Thyroid gland (tissue), 4 donors: ENCODE results near the gene KCNJ5.

Experiments
- POLR2A ChIP-seq, 2 donors: fragments of 450-650 bp; IDR thresholded peaks; one replicate each; pipeline ENCODE4 v1.6.1; 2017; ENCODE audit warnings: antibody characterized with exemption in 2 of 2, mild to moderate bottlenecking in 2 of 2, moderate library complexity in 1 of 2
- TF ChIP-seq, protein P1 (sequence below), 6 experiments: fragments of 200-600 bp in 3 of 6; fragments of 450-650 bp in 3 of 6; sonication (generic) in 3 of 6; IDR thresholded peaks; one replicate each; pipeline ENCODE4 v1.5.1; 2016 to 2019; ENCODE audit warnings: antibody characterized with exemption in 6 of 6, mild to moderate bottlenecking in 2 of 6, inconsistent platforms in 1 of 6, moderate library complexity in 1 of 6

DNA sequence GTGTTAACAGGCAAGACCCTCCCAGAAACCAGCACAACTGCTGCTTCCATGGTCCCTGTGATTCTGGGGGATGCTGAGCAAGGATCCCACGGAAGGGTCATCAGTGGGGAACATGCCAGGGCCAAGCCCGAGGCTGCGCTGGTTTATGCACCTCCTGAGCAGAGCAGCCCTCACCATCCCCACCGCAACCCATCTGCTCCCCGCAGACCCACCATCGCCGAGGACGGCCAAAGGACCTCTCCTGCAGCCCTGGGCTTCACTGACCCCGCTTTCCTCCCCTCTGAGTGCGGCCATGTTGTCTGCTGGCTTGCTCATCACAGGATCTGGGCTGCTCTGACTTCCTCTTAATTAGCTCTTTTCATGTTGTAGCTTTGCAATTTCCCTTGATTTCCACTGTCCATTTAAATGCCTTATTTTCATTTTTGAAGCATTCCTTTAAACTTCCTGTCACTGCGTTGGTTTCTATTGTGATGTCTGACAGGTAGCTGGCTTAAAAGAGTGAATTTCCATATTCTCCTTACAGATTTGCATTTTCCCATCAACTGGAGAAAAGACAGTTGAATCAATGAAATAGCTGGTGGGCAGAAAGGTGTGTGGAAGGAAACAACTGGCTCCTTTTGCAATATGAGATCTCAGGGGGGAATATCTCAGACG lies 36.7 kb downstream of the KCNJ5 start:
- TF ChIP-seq, protein P1, sequence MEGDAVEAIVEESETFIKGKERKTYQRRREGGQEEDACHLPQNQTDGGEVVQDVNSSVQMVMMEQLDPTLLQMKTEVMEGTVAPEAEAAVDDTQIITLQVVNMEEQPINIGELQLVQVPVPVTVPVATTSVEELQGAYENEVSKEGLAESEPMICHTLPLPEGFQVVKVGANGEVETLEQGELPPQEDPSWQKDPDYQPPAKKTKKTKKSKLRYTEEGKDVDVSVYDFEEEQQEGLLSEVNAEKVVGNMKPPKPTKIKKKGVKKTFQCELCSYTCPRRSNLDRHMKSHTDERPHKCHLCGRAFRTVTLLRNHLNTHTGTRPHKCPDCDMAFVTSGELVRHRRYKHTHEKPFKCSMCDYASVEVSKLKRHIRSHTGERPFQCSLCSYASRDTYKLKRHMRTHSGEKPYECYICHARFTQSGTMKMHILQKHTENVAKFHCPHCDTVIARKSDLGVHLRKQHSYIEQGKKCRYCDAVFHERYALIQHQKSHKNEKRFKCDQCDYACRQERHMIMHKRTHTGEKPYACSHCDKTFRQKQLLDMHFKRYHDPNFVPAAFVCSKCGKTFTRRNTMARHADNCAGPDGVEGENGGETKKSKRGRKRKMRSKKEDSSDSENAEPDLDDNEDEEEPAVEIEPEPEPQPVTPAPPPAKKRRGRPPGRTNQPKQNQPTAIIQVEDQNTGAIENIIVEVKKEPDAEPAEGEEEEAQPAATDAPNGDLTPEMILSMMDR (IDR thresholded peaks at IDR 0.05): no peak
- TF ChIP-seq POLR2A (IDR thresholded peaks at IDR 0.05): no peak
